Muscle layer of duodenum (tissue), 2 donors: ENCODE results near the gene CNNM4.
A peak's percentile ranks its signal among the peaks of the same experiment; 100 is the strongest.

Source experiments
- H3K27ac ChIP-seq: one replicate; pipeline ENCODE4 v1.7.0; 2013; ENCODE audit warnings: mild to moderate bottlenecking, low read length
- H3K27me3 ChIP-seq: one replicate; pipeline ENCODE4 v1.7.0; 2013; ENCODE audit warnings: low read depth, mild to moderate bottlenecking, control low read depth, low read length
- H3K36me3 ChIP-seq, 2 donors: one replicate each; pipeline ENCODE4 v1.7.0; 2013; ENCODE audit warnings: low read length in 2 of 2, control low read depth in 1 of 2, mild to moderate bottlenecking in 1 of 2; ENCODE audit not compliant: insufficient read depth in 2 of 2, control insufficient read depth in 1 of 2
- H3K4me1 ChIP-seq, 2 donors: one replicate each; pipeline ENCODE4 v1.7.0; 2013; ENCODE audit warnings: low read length in 2 of 2, mild to moderate bottlenecking in 2 of 2, control low read depth in 1 of 2, moderate library complexity in 1 of 2; ENCODE audit not compliant: insufficient read depth in 2 of 2, control insufficient read depth in 1 of 2
- H3K4me3 ChIP-seq, 2 donors: one replicate each; pipeline ENCODE4 v1.7.0; 2013; ENCODE audit warnings: low read length in 2 of 2, low read depth in 1 of 2, mild to moderate bottlenecking in 1 of 2
- H3K9me3 ChIP-seq, 2 donors: one replicate each; pipeline ENCODE4 v1.7.0; 2013; ENCODE audit warnings: low read length in 2 of 2, control low read depth in 1 of 2, mild to moderate bottlenecking in 1 of 2; ENCODE audit not compliant: control insufficient read depth in 1 of 2
- donor health status: healthy.

CNNM4 gene

DNA sequence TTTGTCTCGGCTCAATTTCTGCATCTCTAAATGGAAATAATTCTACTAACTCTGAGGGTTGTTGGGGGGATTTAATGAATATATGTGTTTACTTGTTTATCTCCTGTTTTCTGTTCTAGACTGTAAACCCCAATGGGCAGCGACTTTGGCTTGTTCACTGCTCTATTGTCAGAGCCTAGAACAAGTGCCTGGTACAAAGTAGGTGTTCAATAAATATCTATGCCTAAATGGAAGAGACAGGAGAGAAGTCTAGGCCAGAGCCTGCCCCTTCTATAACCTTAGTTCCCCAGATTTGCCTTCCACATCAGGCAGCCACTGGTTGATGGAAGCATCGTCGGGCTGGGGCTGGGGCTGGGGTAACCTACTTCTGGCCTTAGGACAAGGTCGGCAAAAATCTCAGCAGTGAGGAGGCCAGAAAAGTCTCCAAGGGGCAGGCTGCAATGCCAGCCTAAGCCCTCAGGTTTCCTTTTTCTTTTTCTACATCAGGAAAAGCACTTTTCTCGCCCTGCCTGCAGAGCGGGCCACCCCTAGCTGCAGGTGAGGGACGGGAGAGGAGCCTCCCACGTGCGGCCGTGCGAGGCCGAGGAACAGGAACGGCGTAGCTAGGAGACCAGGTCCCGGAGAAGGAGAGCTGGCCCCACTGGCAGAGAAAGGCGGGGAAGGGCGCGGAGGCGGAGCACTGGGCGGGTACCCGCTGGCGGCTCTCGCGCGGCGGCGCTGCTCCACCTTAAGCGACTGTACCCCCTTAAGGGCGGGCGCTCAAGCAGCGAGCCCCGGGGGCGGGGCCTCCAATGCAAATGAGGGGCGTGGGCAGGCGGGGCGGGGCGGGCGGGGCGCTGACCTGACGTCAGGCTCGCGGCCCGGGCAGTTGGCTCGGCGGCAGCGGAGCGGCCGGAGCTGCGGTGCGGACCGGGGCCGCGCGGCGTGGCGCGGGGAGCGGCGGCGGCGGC lies at the start of gene CNNM4:
Gene CNNM4, plus strand, starts transcription at position 867 of the 950 bp plus-strand sequence. CDS start 98 bp downstream, outside the sequence.
- peak within 1 kb of the TSS; percentile 82 to 84 for H3K4me3 ChIP-seq
- peaks cover 29 to 41% of the 10 kb centered on the region in 2 donors for H3K4me1 ChIP-seq
- no peaks in the 10 kb centered on the region for H3K27me3 ChIP-seq
- no peaks in the 10 kb centered on the region for H3K36me3 ChIP-seq
- H3K27ac ChIP-seq = peak within 1 kb of the TSS; percentile 74
- no peaks in the 10 kb centered on the region for H3K9me3 ChIP-seq

DNA sequence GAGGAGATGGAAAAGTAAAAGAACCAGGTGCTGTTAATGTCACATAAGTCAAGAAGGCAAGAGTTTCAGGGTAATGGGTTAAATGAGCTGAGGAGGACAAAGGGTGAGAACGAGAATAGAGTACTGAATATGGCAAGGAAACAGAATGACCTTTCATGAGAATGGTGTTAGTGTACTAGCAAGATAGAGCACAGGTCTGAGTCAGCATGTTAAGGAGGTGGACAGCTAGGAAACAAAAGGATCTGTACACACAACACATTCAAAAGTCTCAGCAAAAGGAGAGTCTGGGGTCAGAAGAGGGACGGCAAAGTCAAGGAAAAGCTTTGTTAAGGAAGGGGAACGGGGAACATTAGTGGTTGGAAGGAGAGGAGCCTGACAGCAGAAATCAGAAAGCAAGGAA lies 49.7 kb upstream of the CNNM4 start:
- Histone ChIP-seq H3K27me3 (no peaks in the 10 kb centered on the region), H3K27ac (no peak overlapping the region), H3K9me3 (no peaks in the 10 kb centered on the region), H3K4me1 (no peaks in the 10 kb centered on the region), H3K4me3 (no peak overlapping the region), H3K36me3 (peaks cover 54 to 81% of the 10 kb centered on the region in 2 donors)

DNA sequence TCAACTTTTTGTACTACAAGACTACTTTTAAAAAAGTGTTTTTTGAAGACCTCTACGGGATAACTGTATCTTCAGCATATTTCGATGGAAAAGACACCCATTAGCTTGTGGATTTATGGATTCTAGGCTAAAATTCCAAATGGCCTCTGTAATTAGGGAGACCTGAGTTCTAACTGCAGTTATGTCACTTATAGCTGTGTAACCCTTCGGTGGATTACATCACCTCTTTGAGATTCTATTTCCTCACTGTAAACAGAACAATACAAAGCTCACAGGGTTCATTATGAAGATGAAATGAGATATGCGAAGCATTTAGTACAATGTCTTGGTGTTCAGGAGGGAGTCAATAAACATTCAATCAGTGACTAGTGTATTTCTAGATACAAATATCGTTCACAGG lies 45.0 kb upstream of the CNNM4 start:
- Histone ChIP-seq H3K4me1 (no peaks in the 10 kb centered on the region), H3K27me3 (no peaks in the 10 kb centered on the region), H3K27ac (no peak overlapping the region), H3K36me3 (peaks cover 18 to 62% of the 10 kb centered on the region in 2 donors), H3K4me3 (no peak overlapping the region), H3K9me3 (no peaks in the 10 kb centered on the region)

DNA sequence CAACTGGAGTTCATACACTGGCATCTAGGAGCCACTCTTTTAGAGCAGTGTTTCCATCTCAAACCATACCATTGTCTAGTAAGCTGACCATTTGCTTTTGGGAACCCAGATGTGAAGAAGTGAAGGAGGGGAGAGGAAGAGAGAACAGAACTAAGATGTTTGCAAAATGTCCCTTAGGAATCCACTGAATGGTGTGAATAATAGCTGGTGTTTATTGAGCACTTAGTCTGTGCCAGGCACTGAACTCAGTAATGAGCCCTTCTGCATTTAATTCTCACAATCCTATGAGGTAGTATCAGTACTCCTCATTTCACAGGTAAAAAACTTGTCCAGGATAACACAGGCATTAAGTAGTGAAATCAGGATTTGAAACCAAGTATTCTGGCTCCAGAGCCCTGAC lies 44.3 kb upstream of the CNNM4 start:
- Histone ChIP-seq H3K4me3 (no peak overlapping the region), H3K27ac (no peak overlapping the region), H3K36me3 (peaks cover 10 to 55% of the 10 kb centered on the region in 2 donors), H3K9me3 (no peaks in the 10 kb centered on the region), H3K4me1 (no peaks in the 10 kb centered on the region), H3K27me3 (no peaks in the 10 kb centered on the region)

DNA sequence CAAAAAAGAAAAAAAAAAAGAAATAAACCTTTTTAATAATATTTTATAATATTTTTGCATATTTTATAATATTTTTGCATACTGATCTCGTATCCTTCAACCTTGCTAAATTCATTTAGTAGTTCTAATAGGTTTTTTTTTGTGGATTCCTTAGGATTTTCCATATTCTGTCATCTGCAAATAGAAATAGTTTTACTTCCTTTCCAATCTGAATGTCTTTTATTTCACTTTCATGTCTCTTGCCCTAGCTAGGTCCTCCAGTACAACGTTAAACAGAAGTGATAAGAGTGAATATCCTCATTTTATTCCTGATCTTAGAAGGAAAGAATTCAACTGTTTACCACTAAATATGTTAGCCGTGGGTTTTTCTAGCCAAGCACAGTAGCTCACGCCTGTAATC lies 34.6 kb upstream of the CNNM4 start:
- H3K27me3 ChIP-seq = no peaks in the 10 kb centered on the region
- H3K36me3 ChIP-seq = peaks cover 7 to 38% of the 10 kb centered on the region in 2 donors
- H3K27ac ChIP-seq = no peak overlapping the region

DNA sequence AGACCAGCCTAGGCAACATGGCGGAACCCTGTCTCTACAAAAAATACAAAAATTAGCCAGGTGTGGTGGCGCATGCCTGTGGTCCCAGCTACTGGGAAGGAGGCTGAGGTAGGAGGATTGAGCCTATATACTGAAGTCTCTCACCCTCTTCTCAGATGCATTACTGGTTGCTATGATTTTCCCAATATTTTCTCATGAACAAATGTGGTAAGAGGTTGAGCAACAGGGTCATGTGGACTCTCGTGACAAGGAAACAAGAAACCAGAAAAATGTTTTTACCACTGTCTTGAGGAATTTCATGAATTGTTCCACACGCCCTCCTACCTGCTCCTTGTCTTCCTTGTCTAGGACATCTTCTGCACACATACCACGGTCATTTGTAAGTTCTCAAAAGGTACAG lies 33.3 kb upstream of the CNNM4 start:
- Histone ChIP-seq H3K36me3 (peaks cover 8 to 49% of the 10 kb centered on the region in 2 donors), H3K27me3 (no peaks in the 10 kb centered on the region), H3K4me3 (no peak overlapping the region), H3K4me1 (no peaks in the 10 kb centered on the region), H3K27ac (no peak overlapping the region), H3K9me3 (no peaks in the 10 kb centered on the region)

More for the DNA sequence above, 34.6 kb upstream of the CNNM4 start:
- Histone ChIP-seq H3K4me1 (no peaks in the 10 kb centered on the region), H3K9me3 (no peaks in the 10 kb centered on the region), H3K4me3 (no peak overlapping the region)

DNA sequence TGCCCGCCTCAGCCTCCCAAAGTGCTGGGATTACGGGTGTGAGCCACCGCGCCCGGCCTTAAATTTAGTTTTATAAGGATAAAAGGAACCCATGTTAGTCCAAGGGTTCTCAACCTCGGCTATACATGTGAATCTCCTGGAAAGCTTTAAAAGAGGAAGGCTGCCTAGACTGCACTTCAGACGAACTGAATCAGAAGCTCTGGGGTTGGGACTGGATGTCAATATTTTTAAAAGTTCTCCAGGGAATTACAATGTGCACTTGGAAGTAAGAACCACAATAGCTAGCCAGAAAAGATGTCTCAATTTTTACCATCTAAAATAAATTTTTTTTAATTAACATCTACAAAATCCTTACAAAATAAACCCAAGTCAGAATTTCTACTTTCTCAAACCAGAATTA lies 31.0 kb upstream of the CNNM4 start:
- Histone ChIP-seq H3K36me3 (peaks cover 23 to 66% of the 10 kb centered on the region in 2 donors), H3K4me1 (peaks cover 0 to under 1% of the 10 kb centered on the region in 2 donors)

DNA sequence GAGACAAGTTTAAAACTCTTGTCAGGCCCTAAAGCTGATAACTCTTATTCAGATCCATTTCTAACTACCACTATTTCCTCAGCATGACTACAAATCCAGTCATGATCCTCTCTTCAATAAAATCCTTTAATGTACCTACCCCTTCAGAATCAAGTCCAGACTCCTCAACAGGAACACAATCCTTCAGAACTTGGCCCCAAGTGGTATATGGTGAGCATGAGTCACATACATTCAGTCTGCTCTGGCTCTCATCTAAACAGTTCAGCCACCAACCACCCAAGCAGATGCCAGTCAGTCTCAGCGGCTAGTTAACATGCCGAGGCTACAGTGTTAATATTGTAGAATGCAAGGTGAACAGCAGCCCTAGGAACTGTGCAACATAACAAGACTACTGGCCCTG lies 30.5 kb upstream of the CNNM4 start:
- Histone ChIP-seq H3K4me1 (peaks cover 0 to 4% of the 10 kb centered on the region in 2 donors), H3K9me3 (no peaks in the 10 kb centered on the region), H3K36me3 (peaks cover 23 to 66% of the 10 kb centered on the region in 2 donors), H3K27me3 (no peaks in the 10 kb centered on the region), H3K27ac (no peak overlapping the region), H3K4me3 (no peak overlapping the region)

More for the DNA sequence above, 31.0 kb upstream of the CNNM4 start:
- no peak overlapping the region for H3K4me3 ChIP-seq
- no peaks in the 10 kb centered on the region for H3K9me3 ChIP-seq
- H3K27ac ChIP-seq = no peak overlapping the region
- no peaks in the 10 kb centered on the region for H3K27me3 ChIP-seq

DNA sequence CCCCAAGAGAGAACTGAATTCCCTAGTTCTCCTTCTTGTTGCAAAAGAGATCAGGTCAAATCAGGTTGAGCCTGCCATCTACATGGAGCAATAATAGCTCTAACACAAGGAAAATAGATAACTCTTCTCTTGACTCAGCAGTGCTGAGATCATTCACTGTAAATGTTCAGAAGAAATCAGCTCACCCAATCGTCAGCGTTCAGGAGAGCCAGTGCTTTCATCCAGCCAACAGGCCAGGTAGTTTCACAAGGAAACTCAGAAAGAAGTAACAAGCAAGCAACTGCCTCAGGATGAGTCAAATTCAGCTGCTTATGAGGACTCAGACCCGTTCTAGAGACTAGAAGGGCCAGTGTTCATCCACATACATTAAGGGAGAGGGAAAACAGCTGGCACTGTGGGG lies 26.8 kb upstream of the CNNM4 start:
- peaks cover 29 to 44% of the 10 kb centered on the region in 2 donors for H3K36me3 ChIP-seq
- H3K4me1 ChIP-seq = peaks cover under 1 to 7% of the 10 kb centered on the region in 2 donors
- H3K4me3 ChIP-seq = no peak overlapping the region
- H3K9me3 ChIP-seq = no peaks in the 10 kb centered on the region
- no peaks in the 10 kb centered on the region for H3K27me3 ChIP-seq
- no peak overlapping the region for H3K27ac ChIP-seq

DNA sequence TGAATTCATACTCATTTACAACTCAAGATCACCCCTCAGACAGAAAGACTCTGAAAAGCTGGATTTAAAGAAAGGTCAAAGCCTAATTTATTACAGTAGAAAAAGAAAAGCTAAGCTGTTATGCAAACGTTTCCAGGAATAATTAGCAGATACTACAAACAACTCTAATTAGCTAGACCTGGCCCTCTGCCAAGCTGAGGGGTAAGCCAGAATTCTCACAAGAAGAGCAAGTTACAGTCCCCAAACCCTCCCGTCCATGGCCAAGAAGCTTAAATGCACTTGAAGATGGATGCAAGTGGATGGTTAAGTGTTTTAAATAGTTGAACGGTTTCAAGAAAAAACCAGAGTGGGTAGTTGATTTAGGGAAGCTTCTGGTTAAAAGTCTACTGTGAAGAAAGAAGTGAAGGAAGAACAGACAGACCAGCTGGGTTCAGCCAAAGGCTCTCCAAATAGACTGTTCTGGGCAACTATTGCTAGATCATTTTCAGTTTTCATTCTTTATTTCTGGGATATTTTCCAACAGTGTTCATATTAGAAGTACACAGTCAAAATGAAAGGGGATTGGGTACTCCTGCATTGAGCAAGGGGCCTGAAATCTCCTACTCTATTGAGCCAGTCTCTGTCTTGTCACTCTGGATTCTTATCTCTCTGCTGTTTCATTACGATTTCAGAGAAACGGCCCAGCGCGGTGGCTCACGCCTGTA lies 25.7 kb upstream of the CNNM4 start:
- Histone ChIP-seq H3K27ac (no peak overlapping the region), H3K4me1 (peaks cover 4 to 13% of the 10 kb centered on the region in 2 donors), H3K4me3 (no peak overlapping the region), H3K27me3 (no peaks in the 10 kb centered on the region), H3K9me3 (no peaks in the 10 kb centered on the region), H3K36me3 (peaks cover 29 to 40% of the 10 kb centered on the region in 2 donors)

DNA sequence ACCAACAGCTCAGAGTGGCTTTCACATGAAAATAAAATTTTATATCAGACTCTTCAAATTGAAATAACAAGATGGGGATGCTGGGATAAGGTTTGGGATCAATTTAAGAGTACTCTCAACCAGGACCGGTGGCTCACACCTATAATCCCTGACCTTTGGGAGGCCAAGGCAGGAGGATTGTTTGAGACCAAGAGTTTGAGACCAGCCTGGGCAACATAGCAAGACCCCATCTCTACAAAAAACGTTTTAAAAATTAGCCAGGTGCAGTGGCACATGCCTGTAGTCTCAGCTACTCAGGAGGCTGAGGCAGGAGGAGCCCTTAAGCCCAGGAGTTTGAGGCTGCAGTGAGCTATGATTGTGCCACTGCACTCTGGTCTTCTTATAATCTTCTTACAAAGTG lies 23.5 kb upstream of the CNNM4 start:
- H3K4me1 ChIP-seq = peaks cover 4 to 13% of the 10 kb centered on the region in 2 donors
- H3K27ac ChIP-seq = no peak overlapping the region
- no peak overlapping the region for H3K4me3 ChIP-seq
- peaks cover 21 to 25% of the 10 kb centered on the region in 2 donors for H3K36me3 ChIP-seq
- H3K9me3 ChIP-seq = no peaks in the 10 kb centered on the region
- no peaks in the 10 kb centered on the region for H3K27me3 ChIP-seq
